A549 (cell line): Measurements from ENCODE around the gene NLGN2. TPM values are rescaled to one million over a fixed set of nuclear protein-coding genes. Genes with fewer than 3 reads are reported as not detected.

Source experiments
- ATAC-seq, 2 experiments: fragments of 200-7000 bp in 1 of 2; fragments of >200 bp in 1 of 2; cut with Nextera tagmentation in 1 of 2; cut with Tn5 transposase in 1 of 2; 3 replicates each; pipeline versions ENCODE4 v1.8.0 to v1.9.1; 2018 to 2020; ENCODE audit warnings: mild to moderate bottlenecking in 1 of 2, moderate library complexity in 1 of 2
- CTCF ChIA-PET: fragments of 300-600 bp; sonication (Branson Sonifier 250); formaldehyde crosslinking; extraction: SDS; loops from one replicate; lab custom pipeline; 2021; ENCODE audit warnings: antibody characterized with exemption, inconsistent platforms; lab: Yijun Ruan, JAX
- POLR2A ChIA-PET: fragments of 350-600 bp; formaldehyde crosslinking; extraction: SDS; loops from one replicate; lab custom pipeline; 2021; ENCODE audit warnings: antibody characterized with exemption, inconsistent platforms; lab: Yijun Ruan, JAX
- DNase-seq, 2 experiments: peaks; one replicate each; pipeline versions ENCODE4 v3.0.0 to v3.0.0-alpha.2; 2011 to 2016; ENCODE audit warnings: low read depth in 1 of 2, low spot score in 1 of 2
- FAIRE-seq: peaks from 2 replicates; lab custom pipeline; 2011; peaks lifted over from hg19 to GRCh38; lab: Jason Lieb, UNC
- H3K27ac ChIP-seq, 2 experiments: fragments of >200 bp; sonication (Bioruptor Twin); formaldehyde crosslinking; 3 replicates each; pipeline ENCODE4 v1.5.1; 2016 to 2017
- H3K4me1 ChIP-seq: fragments of >200 bp; sonication (Bioruptor Twin); formaldehyde crosslinking; 3 replicates; pipeline ENCODE4 v1.6.1; 2016
- H3K4me2 ChIP-seq: fragments of >200 bp; sonication (Bioruptor Twin); formaldehyde crosslinking; 3 replicates; pipeline ENCODE4 v1.6.1; 2016
- H3K4me3 ChIP-seq: fragments of >200 bp; sonication (Bioruptor Twin); formaldehyde crosslinking; 3 replicates; pipeline ENCODE4 v1.5.1; 2016
- H3K9me3 ChIP-seq: fragments of >200 bp; sonication (Bioruptor Twin); formaldehyde crosslinking; 3 replicates; pipeline ENCODE4 v1.6.1; 2016
- BHLHE40 ChIP-seq: IDR thresholded peaks from 2 replicates; pipeline ENCODE4 v1.6.1; 2012; ENCODE audit warnings: low read depth, low read length, inconsistent platforms
- CBX8 ChIP-seq: fragments of 200-600 bp; sonication (generic); IDR thresholded peaks from 2 replicates; pipeline ENCODE4 v1.6.1; 2016
- CTCF ChIP-seq: fragments of >200 bp; sonication (Bioruptor Twin); formaldehyde crosslinking; IDR thresholded peaks from 3 replicates; pipeline ENCODE4 v1.5.1; 2016
- EHMT2 ChIP-seq: fragments of 200-600 bp; sonication (generic); IDR thresholded peaks from 2 replicates; pipeline ENCODE4 v1.6.1; 2016; ENCODE audit warnings: antibody characterized with exemption, low read depth, mild to moderate bottlenecking, moderate library complexity
- FOSB ChIP-seq: fragments of 250-450 bp; sonication (Bioruptor Pico); IDR thresholded peaks from 2 replicates; pipeline ENCODE4 v1.5.0; 2020; ENCODE audit warnings: mild to moderate bottlenecking, moderate library complexity
- FOSL2 ChIP-seq, 2 experiments: fragments of 450-650 bp in 1 of 2; fragments of >200 bp in 1 of 2; sonication (Bioruptor Twin) in 1 of 2; formaldehyde crosslinking; IDR thresholded peaks; 2 replicates each; pipeline versions ENCODE4 v1.5.0 to v1.6.1; 2016 to 2020; ENCODE audit warnings: mild to moderate bottlenecking in 1 of 2, moderate library complexity in 1 of 2
- FOXS1 ChIP-seq: fragments of 250-450 bp; sonication (Bioruptor Pico); IDR thresholded peaks from 2 replicates; pipeline ENCODE4 v1.5.0; 2020; ENCODE audit warnings: mild to moderate bottlenecking, moderate library complexity
- GATA3 ChIP-seq: IDR thresholded peaks from 2 replicates; pipeline ENCODE4 v1.6.1; 2012; ENCODE audit warnings: borderline replicate concordance
- HEYL ChIP-seq: fragments of 250-450 bp; sonication (Bioruptor Pico); IDR thresholded peaks from 2 replicates; pipeline ENCODE4 v1.8.0; 2021; ENCODE audit warnings: mild to moderate bottlenecking, moderate library complexity
- KDM1A ChIP-seq: fragments of 200-600 bp; sonication (generic); IDR thresholded peaks from 2 replicates; pipeline ENCODE4 v1.6.1; 2016; ENCODE audit warnings: low read depth, mild to moderate bottlenecking
- MYC ChIP-seq: IDR thresholded peaks from 2 replicates; pipeline ENCODE4 v1.6.1; 2012; ENCODE audit warnings: mild to moderate bottlenecking, inconsistent platforms, low read length, improper control_type of control experiment, borderline replicate concordance
- NFE2L2 ChIP-seq: fragments of 150-350 bp; conservative IDR thresholded peaks from 2 replicates; pipeline ENCODE4 v1.6.1; 2014; ENCODE audit warnings: low read length
- POLR2AphosphoS2 ChIP-seq: conservative IDR thresholded peaks from 2 replicates; pipeline ENCODE4 v1.6.1; 2012; ENCODE audit warnings: low read length, improper control_type of control experiment, inconsistent platforms
- RCOR1 ChIP-seq: fragments of 150-350 bp; IDR thresholded peaks from 2 replicates; pipeline ENCODE4 v1.6.1; 2014; ENCODE audit warnings: antibody characterized with exemption, low read length, low read depth
- RFX5 ChIP-seq: fragments of 450-650 bp; IDR thresholded peaks from 2 replicates; pipeline ENCODE4 v1.7.1; 2014; ENCODE audit warnings: antibody characterized with exemption, mild to moderate bottlenecking, moderate library complexity
- WGBS: methylation state at CpG from one replicate; pipeline ENCODE4 v1.1.6; 2017; ENCODE audit errors: missing lambda C conversion rate; 5-methylcytosine and 5-hydroxymethylcytosine counted together
- polyA plus RNA-seq, 4 experiments: library from polyadenylated mRNA; depleted of rRNA in 3 of 4; stranded (reverse); fragments of >200 nt; fragmentation: RNase III in 1 of 4; extraction: RNeasy Plus Mini Kit Qiagen cat#74134 plus additional on column Dnase treatment in 1 of 4; gene quantifications; 2 replicates in 3 of 4; 3 replicates in 1 of 4; pipeline ENCODE4 v1.2.3, GENCODE V29; 2011 to 2017
- TF ChIP-seq, protein P1 (sequence below): IDR thresholded peaks from 2 replicates; pipeline ENCODE4 v1.6.1; 2012; ENCODE audit warnings: low read depth, borderline replicate concordance
- TF ChIP-seq, protein P2 (sequence below): IDR thresholded peaks from 2 replicates; pipeline ENCODE4 v1.6.1; 2012
- TF ChIP-seq, protein P3 (sequence below): fragments of >200 bp; sonication (Bioruptor Twin); formaldehyde crosslinking; IDR thresholded peaks from 3 replicates; pipeline ENCODE4 v1.6.1; 2016

The NLGN2 gene
- polyA plus RNA-seq, 2 of the 4 experiments (the other 2 are of a cell fraction): 4.1 to 27.5 TPM

GRCh38 chr17:7448461-7448860 lies 40.8 kb downstream of the NLGN2 start:
- WGBS: 72% methylated on average over 7 of the region's 7 CpGs
- FAIRE-seq (no peak), ATAC-seq (no peak), DNase-seq (no peak)
- H3K4me2 ChIP-seq: no peak overlapping the region
- H3K4me3 ChIP-seq: no peak overlapping the region
- H3K9me3 ChIP-seq: no peaks in the 10 kb centered on the region
- TF ChIP-seq HEYL (CRISPR knock-in tag) (no peak), FOSB (no peak), FOXS1 (CRISPR knock-in tag) (no peak), NFE2L2 (no peak), RCOR1 (no peak), POLR2AphosphoS2 (no peak), MYC (no peak), CTCF (no peak)
- TF ChIP-seq, protein P1, sequence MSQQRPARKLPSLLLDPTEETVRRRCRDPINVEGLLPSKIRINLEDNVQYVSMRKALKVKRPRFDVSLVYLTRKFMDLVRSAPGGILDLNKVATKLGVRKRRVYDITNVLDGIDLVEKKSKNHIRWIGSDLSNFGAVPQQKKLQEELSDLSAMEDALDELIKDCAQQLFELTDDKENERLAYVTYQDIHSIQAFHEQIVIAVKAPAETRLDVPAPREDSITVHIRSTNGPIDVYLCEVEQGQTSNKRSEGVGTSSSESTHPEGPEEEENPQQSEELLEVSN: no peak
- TF ChIP-seq, protein P2, sequence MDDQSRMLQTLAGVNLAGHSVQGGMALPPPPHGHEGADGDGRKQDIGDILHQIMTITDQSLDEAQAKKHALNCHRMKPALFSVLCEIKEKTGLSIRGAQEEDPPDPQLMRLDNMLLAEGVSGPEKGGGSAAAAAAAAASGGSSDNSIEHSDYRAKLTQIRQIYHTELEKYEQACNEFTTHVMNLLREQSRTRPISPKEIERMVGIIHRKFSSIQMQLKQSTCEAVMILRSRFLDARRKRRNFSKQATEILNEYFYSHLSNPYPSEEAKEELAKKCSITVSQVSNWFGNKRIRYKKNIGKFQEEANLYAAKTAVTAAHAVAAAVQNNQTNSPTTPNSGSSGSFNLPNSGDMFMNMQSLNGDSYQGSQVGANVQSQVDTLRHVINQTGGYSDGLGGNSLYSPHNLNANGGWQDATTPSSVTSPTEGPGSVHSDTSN: no peak
- TF ChIP-seq, protein P3, sequence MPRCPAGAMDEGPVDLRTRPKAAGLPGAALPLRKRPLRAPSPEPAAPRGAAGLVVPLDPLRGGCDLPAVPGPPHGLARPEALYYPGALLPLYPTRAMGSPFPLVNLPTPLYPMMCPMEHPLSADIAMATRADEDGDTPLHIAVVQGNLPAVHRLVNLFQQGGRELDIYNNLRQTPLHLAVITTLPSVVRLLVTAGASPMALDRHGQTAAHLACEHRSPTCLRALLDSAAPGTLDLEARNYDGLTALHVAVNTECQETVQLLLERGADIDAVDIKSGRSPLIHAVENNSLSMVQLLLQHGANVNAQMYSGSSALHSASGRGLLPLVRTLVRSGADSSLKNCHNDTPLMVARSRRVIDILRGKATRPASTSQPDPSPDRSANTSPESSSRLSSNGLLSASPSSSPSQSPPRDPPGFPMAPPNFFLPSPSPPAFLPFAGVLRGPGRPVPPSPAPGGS: no peak
- POLR2A ChIA-PET: interaction anchor here (0.8 kb wide), 1 partner anchor 8 kb away, joined by 3 read pairs; no protein-coding TSS in a partner anchor
- H3K27ac ChIP-seq: no peak overlapping the region
- H3K4me1 ChIP-seq: peaks cover 14% of the 10 kb centered on the region; the same call in 2 of the 3 replicates
- CTCF ChIA-PET: interaction anchor here (1.0 to 30.1 kb wide), 6 partner anchors 7 to 112 kb away, joined by 3 to 342 read pairs (median 14); partner anchors contain the start of genes CHRNB1, FGF11, SENP3 and TMEM102

GRCh38 chr17:7459961-7460545 lies 52.4 kb downstream of the NLGN2 start:
- Histone ChIP-seq H3K4me3 (no peak overlapping the region), H3K9me3 (no peaks in the 10 kb centered on the region), H3K4me2 (no peak overlapping the region), H3K27ac (no peak overlapping the region), H3K4me1 (no peaks in the 10 kb centered on the region)
- no peak for TF ChIP-seq RFX5
- 0 out of 2 replicates have a peak, but pooled peaks have one; percentile 16 for TF ChIP-seq EHMT2
- 71% methylated on average over 3 of the region's 3 CpGs for WGBS
- ChIA-PET CTCF (interaction anchor here (1.8 to 30.1 kb wide), 3 partner anchors 19 to 101 kb away, joined by 5 to 342 read pairs (median 17); partner anchors contain the start of genes CHRNB1, FGF11, SENP3 and TMEM102), POLR2A (interaction anchor here (0.6 kb wide), 1 partner anchor 62 kb away, joined by 3 read pairs; no protein-coding TSS in a partner anchor)
- no peak for FAIRE-seq
- no peak for ATAC-seq
- DNase-seq: no peak

DNA sequence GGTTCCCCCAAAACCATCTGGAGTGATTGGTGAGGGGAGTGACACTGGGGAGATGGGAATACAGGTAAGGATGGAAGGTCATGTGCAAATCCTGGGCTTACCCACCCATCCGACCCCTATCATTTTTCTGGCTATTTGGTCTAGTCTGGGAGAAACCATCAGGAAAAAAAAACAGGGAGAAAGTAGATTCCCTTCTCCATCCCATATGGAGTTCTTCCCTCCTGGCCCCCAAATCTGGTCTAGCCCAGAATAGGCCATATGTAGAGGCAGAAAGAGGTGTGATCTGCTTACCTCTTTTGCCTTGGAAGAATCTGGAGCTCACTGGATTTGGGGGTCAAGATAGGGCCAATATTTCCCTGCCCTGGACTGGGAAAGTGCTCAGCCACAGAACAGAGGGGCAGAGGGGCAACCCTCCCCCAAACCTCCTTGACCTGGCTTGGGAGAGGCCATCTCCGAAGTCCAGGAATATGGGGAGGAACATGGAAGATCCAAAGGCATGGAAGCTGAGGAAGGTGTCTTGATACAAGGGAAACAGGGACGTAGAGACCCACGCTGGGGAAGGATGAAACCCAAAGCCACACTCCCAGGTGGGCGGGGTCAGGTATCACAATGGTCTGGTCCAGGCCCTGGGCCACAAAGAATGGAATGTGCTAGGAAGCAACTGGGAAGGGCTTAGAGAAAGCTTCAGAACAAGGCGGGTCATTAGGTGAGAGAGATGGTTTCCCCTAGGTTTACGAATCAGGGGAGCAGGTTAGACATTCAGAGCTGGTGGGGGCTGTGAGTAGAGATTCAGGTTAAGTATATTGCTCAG lies 53.4 kb downstream of the NLGN2 start:
- WGBS: 93% methylated on average over 7 of the region's 7 CpGs
- Histone ChIP-seq H3K4me2 (no peak overlapping the region), H3K4me1 (no peaks in the 10 kb centered on the region), H3K9me3 (no peaks in the 10 kb centered on the region), H3K4me3 (no peak overlapping the region), H3K27ac (no peak overlapping the region)
- no peak for FAIRE-seq
- ATAC-seq: no peak
- ChIA-PET CTCF (interaction anchor here (0.9 to 30.1 kb wide), 9 partner anchors 9 to 105 kb away, joined by 3 to 342 read pairs (median 5); partner anchors contain the start of genes CHRNB1, FGF11, POLR2A and SENP3), POLR2A (interaction anchor here (0.6 to 0.9 kb wide), 2 partner anchors 23 to 61 kb away, joined by 3 read pairs; partner anchors contain the start of gene POLR2A)
- TF ChIP-seq CBX8 (no peak), GATA3 (no peak), FOSL2 (IDR thresholded peaks at IDR 0.05) (no peak), FOSL2 (CRISPR knock-in tag; IDR thresholded peaks at IDR 0.05) (no peak), KDM1A (no peak), BHLHE40 (no peak)
- DNase-seq: no peak
